Vagina (tissue), 2 donors: ENCODE results near the gene GPD1L.

Experiments
- CTCF ChIP-seq, 3 experiments: fragments of 450-650 bp in 2 of 3; fragments of 200-600 bp in 1 of 3; sonication (generic) in 1 of 3; IDR thresholded peaks; one replicate each; pipeline ENCODE4 v1.5.1; 2017 to 2019; ENCODE audit warnings: antibody characterized with exemption in 3 of 3, mild to moderate bottlenecking in 2 of 3, moderate library complexity in 2 of 3
- POLR2A ChIP-seq, 2 donors: fragments of 450-650 bp; IDR thresholded peaks; one replicate each; pipeline ENCODE4 v1.6.1; 2017; ENCODE audit warnings: antibody characterized with exemption in 2 of 2, mild to moderate bottlenecking in 2 of 2, moderate library complexity in 2 of 2
- POLR2AphosphoS5 ChIP-seq, 2 donors: sonication (generic); formaldehyde crosslinking; IDR thresholded peaks; one replicate each; pipeline ENCODE4 v1.9.0; 2017; ENCODE audit warnings: antibody characterized with exemption in 2 of 2, mild to moderate bottlenecking in 2 of 2, low read depth in 1 of 2; ENCODE audit not compliant: insufficient read depth in 1 of 2

GRCh38 chr3:32093204-32093603 is 13.2 kb upstream of the GPD1L start:
- TF ChIP-seq POLR2AphosphoS5 (IDR thresholded peaks at IDR 0.05; ENCODE audit: insufficient read depth in 1 of 2, low read depth in 1 of 2) (no peak), CTCF (IDR thresholded peaks at IDR 0.05) (no peak), POLR2A (IDR thresholded peaks at IDR 0.05) (no peak)
